OCI-LY1 (cell line): ENCODE results near the gene TFEB.

Source experiments
- H2AFZ ChIP-seq: fragments of 200-600 bp; sonication (generic), shearing (Covaris generic); 2 replicates; pipeline ENCODE4 v1.6.0; 2014; ENCODE audit warnings: antibody characterized with exemption, mild to moderate bottlenecking, low read length
- H3F3A ChIP-seq: fragments of 200-600 bp; sonication (generic), shearing (Covaris generic); 2 replicates; pipeline ENCODE4 v1.6.0; 2014; ENCODE audit warnings: mild to moderate bottlenecking, antibody characterized with exemption, low read length, moderate library complexity; ENCODE audit not compliant: insufficient read depth
- H3K27ac ChIP-seq: fragments of 200-600 bp; sonication (generic); 2 replicates; pipeline ENCODE4 v1.5.1; 2014; ENCODE audit warnings: low read length, mixed run types, mild to moderate bottlenecking, low read depth; ENCODE audit not compliant: poor library complexity, severe bottlenecking
- H3K27me3 ChIP-seq: fragments of 200-600 bp; sonication (generic); 2 replicates; pipeline ENCODE4 v1.6.0; 2014; ENCODE audit warnings: antibody characterized with exemption, mild to moderate bottlenecking, low read length, moderate library complexity; ENCODE audit not compliant: insufficient read depth
- H3K36me3 ChIP-seq: fragments of 200-600 bp; sonication (generic); 2 replicates; pipeline ENCODE4 v1.6.1; 2014; ENCODE audit warnings: mild to moderate bottlenecking, antibody characterized with exemption, low read length, moderate library complexity, mixed read lengths; ENCODE audit not compliant: insufficient read depth
- H3K4me1 ChIP-seq: fragments of 200-600 bp; sonication (generic); 2 replicates; pipeline ENCODE4 v1.5.1; 2014; ENCODE audit warnings: mild to moderate bottlenecking, low read length, moderate library complexity; ENCODE audit not compliant: insufficient read depth, severe bottlenecking
- H3K4me2 ChIP-seq: fragments of 200-600 bp; sonication (generic), shearing (Covaris generic); 2 replicates; pipeline ENCODE4 v1.6.1; 2014; ENCODE audit warnings: low read length
- H3K4me3 ChIP-seq: fragments of 200-600 bp; sonication (generic); 2 replicates; pipeline ENCODE4 v1.5.1; 2014; ENCODE audit warnings: low read length, low read depth, mild to moderate bottlenecking, mixed read lengths; ENCODE audit not compliant: poor library complexity, severe bottlenecking
- H3K79me2 ChIP-seq: fragments of 200-600 bp; shearing (Covaris generic); 2 replicates; pipeline ENCODE4 v1.6.1; 2016; ENCODE audit warnings: mixed run types, low read length, mixed read lengths; ENCODE audit not compliant: insufficient read depth
- H3K9ac ChIP-seq: fragments of 200-600 bp; sonication (generic), shearing (Covaris generic); 2 replicates; pipeline ENCODE4 v1.6.1; 2014; ENCODE audit warnings: mild to moderate bottlenecking, low read length, mixed read lengths
- H3K9me2 ChIP-seq: fragments of 200-600 bp; sonication (generic), shearing (Covaris generic); 2 replicates; pipeline ENCODE4 v1.6.1; 2014; ENCODE audit warnings: low read depth, mild to moderate bottlenecking, low read length, mixed read lengths
- H3K9me3 ChIP-seq: fragments of 200-600 bp; shearing (Covaris generic); 2 replicates; pipeline ENCODE4 v1.6.1; 2014; ENCODE audit warnings: low read length, mixed read lengths
- H4K20me1 ChIP-seq: fragments of 200-600 bp; sonication (generic), shearing (Covaris generic); 2 replicates; pipeline ENCODE4 v1.6.0; 2016; ENCODE audit warnings: mild to moderate bottlenecking, low read length; ENCODE audit not compliant: insufficient read depth
- EZH2 ChIP-seq: fragments of 200-600 bp; sonication (generic), shearing (Covaris generic); IDR thresholded peaks from 2 replicates; pipeline ENCODE4 v1.8.0; 2017; ENCODE audit warnings: borderline replicate concordance, mixed run types, mild to moderate bottlenecking, antibody characterized with exemption, low read length, moderate library complexity, mixed read lengths
- TF ChIP-seq, protein P1 (sequence below): fragments of 200-600 bp; sonication (generic), shearing (Covaris generic); IDR thresholded peaks from 2 replicates; pipeline ENCODE4 v1.5.1; 2017; ENCODE audit warnings: mild to moderate bottlenecking, antibody characterized with exemption, low read length, moderate library complexity, mixed read lengths

Gene TFEB

GRCh38 chr6:41690541-41691330 lies 44.7 kb downstream of the TFEB start:
- Histone ChIP-seq H3K79me2 (no peaks in the 10 kb centered on the region), H3K9me2 (no peaks in the 10 kb centered on the region), H4K20me1 (no peaks in the 10 kb centered on the region), H3K36me3 (peaks cover 12% of the 10 kb centered on the region; the same call in 1 of the 2 replicates), H3K4me2 (no peak overlapping the region), H3F3A (no peaks in the 10 kb centered on the region), H3K9me3 (no peaks in the 10 kb centered on the region), H2AFZ (no peak overlapping the region), H3K4me1 (no peaks in the 10 kb centered on the region), H3K27ac (no peak overlapping the region), H3K9ac (no peak overlapping the region), H3K4me3 (no peak overlapping the region), H3K27me3 (no peaks in the 10 kb centered on the region)
- TF ChIP-seq, protein P1, sequence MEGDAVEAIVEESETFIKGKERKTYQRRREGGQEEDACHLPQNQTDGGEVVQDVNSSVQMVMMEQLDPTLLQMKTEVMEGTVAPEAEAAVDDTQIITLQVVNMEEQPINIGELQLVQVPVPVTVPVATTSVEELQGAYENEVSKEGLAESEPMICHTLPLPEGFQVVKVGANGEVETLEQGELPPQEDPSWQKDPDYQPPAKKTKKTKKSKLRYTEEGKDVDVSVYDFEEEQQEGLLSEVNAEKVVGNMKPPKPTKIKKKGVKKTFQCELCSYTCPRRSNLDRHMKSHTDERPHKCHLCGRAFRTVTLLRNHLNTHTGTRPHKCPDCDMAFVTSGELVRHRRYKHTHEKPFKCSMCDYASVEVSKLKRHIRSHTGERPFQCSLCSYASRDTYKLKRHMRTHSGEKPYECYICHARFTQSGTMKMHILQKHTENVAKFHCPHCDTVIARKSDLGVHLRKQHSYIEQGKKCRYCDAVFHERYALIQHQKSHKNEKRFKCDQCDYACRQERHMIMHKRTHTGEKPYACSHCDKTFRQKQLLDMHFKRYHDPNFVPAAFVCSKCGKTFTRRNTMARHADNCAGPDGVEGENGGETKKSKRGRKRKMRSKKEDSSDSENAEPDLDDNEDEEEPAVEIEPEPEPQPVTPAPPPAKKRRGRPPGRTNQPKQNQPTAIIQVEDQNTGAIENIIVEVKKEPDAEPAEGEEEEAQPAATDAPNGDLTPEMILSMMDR: no peak
- no peak for TF ChIP-seq EZH2

DNA sequence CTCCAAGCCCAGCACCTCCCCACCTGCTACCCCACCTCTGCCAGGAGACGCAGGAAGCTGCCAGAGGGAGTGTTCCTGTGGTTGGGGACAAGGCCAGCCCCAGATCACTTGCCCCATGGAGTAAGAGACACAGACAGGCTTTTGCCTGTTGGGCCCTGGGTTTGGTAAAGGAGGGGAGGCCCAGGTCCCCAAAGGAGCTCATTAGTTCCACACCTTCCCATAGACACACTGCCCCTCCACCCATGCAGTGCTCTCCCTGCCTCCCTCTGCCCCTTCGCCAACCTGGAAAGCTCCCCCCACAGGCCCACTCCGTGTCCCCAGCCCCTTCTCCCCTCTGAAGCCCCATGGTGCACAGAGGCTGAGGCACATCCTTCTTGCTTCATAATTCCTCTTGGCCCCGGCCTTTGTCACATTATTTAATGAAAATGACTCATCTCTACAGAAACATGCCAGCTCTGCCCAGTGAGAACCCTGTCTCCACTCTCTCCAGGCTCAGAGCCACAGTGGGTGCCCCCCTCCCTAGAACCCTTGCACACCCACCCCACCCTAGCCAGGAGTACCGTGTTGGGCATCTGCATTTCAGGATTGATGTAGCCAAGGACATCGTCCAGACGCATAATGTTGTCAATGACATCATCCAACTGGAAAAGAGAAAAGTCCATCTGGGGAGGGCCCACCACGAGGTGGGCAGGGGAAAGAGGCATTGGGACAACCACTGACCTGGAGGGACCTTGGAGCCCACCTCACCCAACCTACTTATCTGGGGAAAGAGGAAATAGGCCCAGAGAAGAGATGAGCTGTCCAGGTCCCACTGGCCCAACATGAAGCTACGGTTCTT lies 46.0 kb downstream of the TFEB start:
- Histone ChIP-seq H3F3A (no peaks in the 10 kb centered on the region), H3K4me2 (no peak overlapping the region), H2AFZ (no peak overlapping the region), H3K9me2 (no peaks in the 10 kb centered on the region), H3K9ac (no peak overlapping the region), H4K20me1 (no peaks in the 10 kb centered on the region), H3K4me3 (no peak overlapping the region), H3K27ac (no peak overlapping the region), H3K4me1 (no peaks in the 10 kb centered on the region), H3K79me2 (no peaks in the 10 kb centered on the region), H3K9me3 (no peaks in the 10 kb centered on the region), H3K27me3 (no peaks in the 10 kb centered on the region), H3K36me3 (peaks cover 12% of the 10 kb centered on the region; the same call in 1 of the 2 replicates)
- no peak for TF ChIP-seq EZH2
- TF ChIP-seq, protein P1: no peak

- Histone ChIP-seq H3K27me3 (no peaks in the 10 kb centered on the region), H3K27ac (no peak overlapping the region), H3K79me2 (no peaks in the 10 kb centered on the region), H2AFZ (no peak overlapping the region), H3F3A (no peaks in the 10 kb centered on the region), H4K20me1 (no peaks in the 10 kb centered on the region), H3K4me1 (peaks cover 4% of the 10 kb centered on the region), H3K9ac (no peak overlapping the region), H3K9me2 (no peaks in the 10 kb centered on the region), H3K4me3 (no peak overlapping the region), H3K36me3 (peaks cover 12% of the 10 kb centered on the region; the same call in 1 of the 2 replicates), H3K4me2 (no peak overlapping the region), H3K9me3 (no peaks in the 10 kb centered on the region)
- no peak for TF ChIP-seq EZH2
- TF ChIP-seq, protein P1: no peak
Observed at GRCh38 chr6:41688256-41688965, 47.0 kb downstream of the TFEB start.
